NCI-H2196 (cell line): ENCODE data around the gene CFAP73.
A peak's percentile ranks its signal among the peaks of the same experiment; 100 is the strongest.

ENCODE experiments used
- DNase-seq: peaks from one replicate; lab custom pipeline; 2025; ENCODE audit not compliant: unreplicated experiment; lab: John Stamatoyannopoulos, UW

The CFAP73 gene

GRCh38 chr12:113119980-113120669 lies 29.4 kb upstream of the CFAP73 start:
- DNase-seq: peak; percentile 8

- DNase-seq: peak; percentile 43
These were observed 28.7 kb upstream of the CFAP73 start for GRCh38 chr12:113120670-113121370.

GRCh38 chr12:113127791-113128199 lies 21.7 kb upstream of the CFAP73 start:
- DNase-seq: no peak

- DNase-seq: no peak
These were observed 20.5 kb upstream of the CFAP73 start for GRCh38 chr12:113128802-113129663.

GRCh38 chr12:113129664-113130456 lies 19.7 kb upstream of the CFAP73 start:
- DNase-seq: no peak

- DNase-seq: no peak
These were observed 18.9 kb upstream of the CFAP73 start for GRCh38 chr12:113130457-113131135.

GRCh38 chr12:113131556-113131955 lies 18.0 kb upstream of the CFAP73 start:
- DNase-seq: no peak

- no peak for DNase-seq
These were observed 16.5 kb upstream of the CFAP73 start for GRCh38 chr12:113133036-113133435.

GRCh38 chr12:113133666-113134065 lies 15.9 kb upstream of the CFAP73 start:
- no peak for DNase-seq

GRCh38 chr12:113134071-113134470 lies 15.5 kb upstream of the CFAP73 start:
- DNase-seq: no peak

GRCh38 chr12:113134521-113134951 lies 15.0 kb upstream of the CFAP73 start:
- no peak for DNase-seq

- peak; percentile 89 for DNase-seq
These were observed 14.1 kb upstream of the CFAP73 start, which contains the start of gene RASAL1 for GRCh38 chr12:113135178-113136127. Gene RASAL1 (minus strand): TSS chr12:113135761. CDS start chr12:113135462, 299 bp downstream.

GRCh38 chr12:113136128-113136989 lies 13.2 kb upstream of the CFAP73 start:
- peak; percentile 43 for DNase-seq

- no peak for DNase-seq
These were observed 12.5 kb upstream of the CFAP73 start for GRCh38 chr12:113136990-113137511.

GRCh38 chr12:113137861-113138783 lies 11.4 kb upstream of the CFAP73 start:
- no peak for DNase-seq

- no peak for DNase-seq
These were observed 10.7 kb upstream of the CFAP73 start for GRCh38 chr12:113138826-113139225.

GRCh38 chr12:113140706-113141105 lies 8.8 kb upstream of the CFAP73 start:
- no peak for DNase-seq
